RWPE2 (cell line): ENCODE measurements around the gene DNASE1L1.

Experiments
- ATAC-seq: fragments of 200-7000 bp; cut with Tn5 transposase; 3 replicates; pipeline ENCODE4 v1.9.1; 2021; ENCODE audit warnings: low read depth
- DNase-seq: peaks from one replicate; pipeline ENCODE4 v3.0.0-alpha.2; 2020; ENCODE audit warnings: low spot score
- H3K27ac ChIP-seq: fragments of 450-650 bp; 2 replicates; pipeline ENCODE4 v1.5.1; 2017; ENCODE audit warnings: mild to moderate bottlenecking; ENCODE audit not compliant: poor library complexity, severe bottlenecking
- H3K27me3 ChIP-seq: fragments of 250-450 bp; sonication (Bioruptor Pico); 2 replicates; pipeline ENCODE4 v1.5.1; 2021; ENCODE audit warnings: mild to moderate bottlenecking, moderate library complexity; ENCODE audit not compliant: insufficient read depth, poor library complexity, severe bottlenecking
- H3K36me3 ChIP-seq: fragments of 250-450 bp; sonication (Bioruptor Pico); 2 replicates; pipeline ENCODE4 v1.5.1; 2020; ENCODE audit warnings: low read depth, mild to moderate bottlenecking, moderate library complexity
- H3K4me1 ChIP-seq: fragments of 250-450 bp; sonication (Bioruptor Pico); 2 replicates; pipeline ENCODE4 v1.5.1; 2021; ENCODE audit warnings: mild to moderate bottlenecking, moderate library complexity; ENCODE audit not compliant: insufficient read depth, poor library complexity, severe bottlenecking
- H3K4me3 ChIP-seq: fragments of 250-450 bp; sonication (Bioruptor Pico); 2 replicates; pipeline ENCODE4 v1.5.1; 2021; ENCODE audit warnings: mild to moderate bottlenecking, moderate library complexity; ENCODE audit not compliant: severe bottlenecking
- H3K9me3 ChIP-seq: fragments of 250-450 bp; sonication (Bioruptor Pico); 2 replicates; pipeline ENCODE4 v1.5.1; 2021; ENCODE audit warnings: mild to moderate bottlenecking, moderate library complexity; ENCODE audit not compliant: severe bottlenecking
- CTCF ChIP-seq: fragments of 450-650 bp; IDR thresholded peaks from one replicate; pipeline ENCODE4 v1.5.1; 2017; ENCODE audit warnings: mild to moderate bottlenecking, moderate library complexity; ENCODE audit not compliant: poor library complexity, severe bottlenecking

Gene DNASE1L1

DNA sequence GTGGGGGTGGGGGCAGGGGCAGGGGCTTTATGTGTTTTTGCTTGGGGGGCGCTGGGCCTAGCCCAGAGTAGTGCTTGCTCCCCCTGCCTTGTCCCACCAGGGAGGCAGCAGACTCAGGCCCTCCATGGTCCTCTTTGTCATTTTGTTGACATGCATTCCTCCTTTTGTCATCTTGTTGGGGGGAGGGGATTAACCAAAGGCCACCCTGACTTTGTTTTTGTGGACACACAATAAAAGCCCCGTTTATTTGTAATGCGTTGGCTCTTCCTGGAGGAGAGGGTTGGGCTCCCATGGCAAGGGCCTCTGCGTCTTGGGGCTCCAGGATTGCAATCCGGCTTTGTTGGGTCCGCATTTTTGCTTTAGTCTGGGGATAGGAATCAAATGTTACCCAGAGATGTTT, 27.8 kb downstream of the DNASE1L1 start:
- no peaks in the 10 kb centered on the region for H3K27me3 ChIP-seq
- DNase-seq, result no peak
- no peaks in the 10 kb centered on the region for H3K9me3 ChIP-seq
- peak overlapping the region; percentile 76 for H3K27ac ChIP-seq
- H3K36me3 ChIP-seq, result peaks cover 24% of the 10 kb centered on the region
- no peak for ATAC-seq
- peaks cover 8% of the 10 kb centered on the region for H3K4me1 ChIP-seq
- no peak for TF ChIP-seq CTCF
- no peak overlapping the region for H3K4me3 ChIP-seq

GRCh38 chrX:154380787-154381186, 28.3 kb downstream of the DNASE1L1 start:
- ATAC-seq (no peak), DNase-seq (no peak)
- Histone ChIP-seq H3K27ac (peak overlapping the region; percentile 76), H3K4me1 (peaks cover 8% of the 10 kb centered on the region), H3K36me3 (peaks cover 24% of the 10 kb centered on the region), H3K9me3 (no peaks in the 10 kb centered on the region), H3K4me3 (no peak overlapping the region), H3K27me3 (no peaks in the 10 kb centered on the region)
- TF ChIP-seq CTCF, result no peak

GRCh38 chrX:154380153-154380552, 28.9 kb downstream of the DNASE1L1 start:
- Histone ChIP-seq H3K4me3 (peak overlapping the region; percentile 87), H3K9me3 (no peaks in the 10 kb centered on the region), H3K27ac (peak overlapping the region; percentile 76), H3K4me1 (peaks cover 8% of the 10 kb centered on the region), H3K36me3 (peaks cover 24% of the 10 kb centered on the region), H3K27me3 (no peaks in the 10 kb centered on the region)
- no peak for DNase-seq
- ATAC-seq, result no peak
- TF ChIP-seq CTCF, result no peak

DNA sequence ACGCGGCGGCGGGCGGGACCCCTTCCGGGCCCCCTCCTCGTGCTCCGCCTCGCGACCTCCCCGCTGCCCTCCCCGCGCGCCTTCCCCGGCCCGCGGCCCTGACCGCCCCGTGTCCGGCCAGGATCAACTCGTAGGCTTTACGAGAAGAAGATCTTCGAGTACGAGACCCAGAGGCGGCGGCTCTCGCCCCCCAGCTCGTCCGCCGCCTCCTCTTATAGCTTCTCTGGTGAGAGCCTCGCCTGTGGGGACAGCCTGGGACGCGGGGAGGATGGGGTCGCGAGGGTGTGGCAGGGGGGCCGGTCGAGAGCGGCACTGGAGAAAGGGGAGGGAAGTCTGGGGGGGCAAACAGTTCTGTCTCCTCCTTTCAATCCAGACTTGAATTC, 29.5 kb downstream of the DNASE1L1 start:
- H3K4me3 ChIP-seq, result peak overlapping the region; percentile 87
- H3K36me3 ChIP-seq, result peaks cover 24% of the 10 kb centered on the region
- no peak for ATAC-seq
- peak overlapping the region; percentile 76 for H3K27ac ChIP-seq
- TF ChIP-seq CTCF, result no peak
- no peaks in the 10 kb centered on the region for H3K27me3 ChIP-seq
- H3K9me3 ChIP-seq, result no peaks in the 10 kb centered on the region
- peaks cover 8% of the 10 kb centered on the region for H3K4me1 ChIP-seq
- DNase-seq, result no peak

GRCh38 chrX:154378799-154379568, 30.1 kb downstream of the DNASE1L1 start, which contains the start of gene EMD:
Gene EMD (plus strand): TSS chrX:154379295. CDS start chrX:154379485, 190 bp downstream.
- TF ChIP-seq CTCF, result no peak
- ATAC-seq (peak; percentile 77), DNase-seq (peak; percentile 97)
- Histone ChIP-seq H3K4me3 (peak within 1 kb of the TSS; percentile 87), H3K9me3 (no peaks in the 10 kb centered on the region), H3K27ac (peak within 1 kb of the TSS; percentile 83), H3K27me3 (no peaks in the 10 kb centered on the region), H3K4me1 (peaks cover 8% of the 10 kb centered on the region), H3K36me3 (peaks cover 24% of the 10 kb centered on the region)
